HPDE6-E6E7 (cell line): ENCODE data around the gene UST.
A peak's percentile ranks its signal among the peaks of the same experiment; 100 is the strongest.
"Not testable (repeated sequence)": the region's sequence is repeated elsewhere in the genome, so short reads cannot be mapped to it uniquely, and the experiment has no call there.

ENCODE experiments used
- DNase-seq: peaks from one replicate; pipeline ENCODE4 v3.0.0; 2011; ENCODE audit warnings: missing footprints; ENCODE audit errors: extremely low spot score

The UST gene

DNA sequence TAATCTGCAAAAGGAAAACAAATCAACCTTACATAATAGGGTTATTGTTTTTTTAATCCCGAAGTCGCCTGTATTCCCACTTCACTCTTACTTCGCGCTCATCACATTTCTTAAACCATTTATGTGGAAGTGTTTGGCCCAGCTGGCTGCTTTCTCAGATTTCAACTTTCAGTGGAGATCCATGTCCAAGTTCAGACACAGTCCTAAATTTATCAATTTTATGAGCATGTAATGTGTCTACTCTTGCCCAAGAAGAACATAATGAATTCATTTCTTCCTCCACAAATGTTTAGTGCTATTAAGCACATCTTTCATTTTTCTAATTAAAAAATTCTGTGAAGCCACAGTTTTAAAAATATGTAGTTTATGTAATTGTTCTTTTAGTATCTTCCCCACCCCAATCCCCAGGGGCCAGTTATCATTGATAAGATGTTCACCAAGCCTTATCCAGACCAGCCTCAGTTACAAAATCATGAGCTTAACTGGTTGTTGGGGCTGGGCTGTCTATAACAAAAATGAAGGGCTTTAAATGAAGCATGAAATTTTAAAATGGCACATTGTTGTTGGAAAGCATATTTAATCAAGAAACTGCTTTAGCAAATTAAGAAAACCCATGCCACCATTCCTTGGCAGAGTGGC lies 151.7 kb downstream of the UST start:
- no peak for DNase-seq

DNA sequence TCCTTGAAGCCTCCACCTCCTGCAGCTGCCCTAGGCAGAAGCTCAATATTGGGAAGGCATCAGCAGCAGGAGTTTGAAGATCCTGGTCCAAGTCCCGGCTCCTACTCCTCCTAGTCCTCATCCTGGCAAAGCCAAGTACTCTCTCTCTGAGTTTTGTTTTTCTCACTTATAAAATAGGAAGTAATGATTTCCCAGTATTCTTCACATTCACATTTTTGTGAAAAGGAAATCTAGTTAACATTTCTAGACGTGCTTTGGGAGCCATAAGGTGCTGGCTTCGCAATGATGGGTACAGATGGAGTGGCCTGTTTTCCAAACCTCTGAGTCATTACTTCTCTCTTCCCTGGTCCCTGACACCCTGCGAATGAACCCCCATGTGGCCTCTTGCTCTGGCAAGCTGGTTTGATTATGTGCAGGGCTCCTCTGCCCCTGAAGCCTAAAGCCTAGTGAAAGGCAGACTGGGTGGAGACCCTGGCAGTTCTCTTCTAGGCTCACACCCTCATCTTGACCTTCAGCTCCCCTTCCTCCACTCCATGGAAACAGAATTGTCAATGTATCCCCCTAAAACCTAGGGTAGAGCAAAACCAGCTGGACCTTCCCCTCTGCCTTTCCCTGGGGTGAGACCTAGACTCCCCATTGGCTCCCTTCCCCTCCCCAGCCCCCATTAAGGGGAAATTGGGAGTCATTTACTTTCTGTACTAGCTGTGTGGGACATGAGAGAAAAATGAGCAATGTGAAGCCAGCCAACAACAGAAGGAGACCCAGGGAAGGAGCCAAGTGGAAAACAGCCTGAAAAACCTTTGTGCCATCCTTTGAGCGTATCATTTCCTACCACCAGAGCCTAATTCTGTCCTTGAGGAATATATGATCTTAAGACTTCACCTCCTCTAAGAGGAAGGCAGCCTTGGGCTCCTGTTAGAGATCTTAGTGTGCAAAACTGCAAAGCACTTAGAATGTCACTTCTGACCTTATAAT lies 158.4 kb downstream of the UST start:
- DNase-seq = no peak

DNA sequence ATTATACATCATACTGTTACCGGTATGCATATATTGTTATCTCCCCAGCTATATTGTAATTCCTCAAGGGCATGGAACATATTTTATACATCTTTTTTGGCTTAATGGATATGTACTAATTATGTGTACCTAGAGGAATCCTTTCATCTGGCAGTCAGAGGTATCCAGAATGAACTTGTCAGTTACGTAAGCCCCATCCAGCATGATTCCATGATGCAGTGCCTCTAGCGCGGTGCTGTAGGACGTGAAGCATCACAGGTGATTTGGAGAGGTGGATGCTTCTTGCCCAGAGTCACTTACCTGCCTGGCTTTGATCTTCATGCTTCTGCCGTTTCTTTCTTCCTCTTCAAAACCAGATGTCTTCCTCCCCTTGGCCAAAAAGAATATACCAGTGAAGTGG lies 159.1 kb downstream of the UST start:
- DNase-seq = no peak

DNA sequence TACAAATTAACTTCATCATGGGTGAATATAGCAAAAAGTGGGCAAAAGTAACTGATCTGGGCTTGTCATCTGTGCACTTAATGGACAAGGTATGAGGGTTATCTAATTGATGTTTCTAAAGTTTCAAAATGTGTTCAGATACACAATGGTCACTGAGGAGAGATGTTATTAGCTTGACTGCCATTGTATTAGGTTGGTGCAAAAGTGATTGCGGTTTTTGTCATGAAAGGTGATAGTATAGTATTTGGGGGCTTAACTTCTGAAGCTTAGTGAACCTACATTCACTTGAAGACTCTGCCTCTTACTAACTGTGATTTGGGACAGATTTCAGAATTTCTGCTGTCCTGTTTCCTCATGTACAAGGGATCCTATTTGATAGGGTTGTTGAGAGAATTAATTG lies 159.6 kb downstream of the UST start:
- DNase-seq = no peak

DNA sequence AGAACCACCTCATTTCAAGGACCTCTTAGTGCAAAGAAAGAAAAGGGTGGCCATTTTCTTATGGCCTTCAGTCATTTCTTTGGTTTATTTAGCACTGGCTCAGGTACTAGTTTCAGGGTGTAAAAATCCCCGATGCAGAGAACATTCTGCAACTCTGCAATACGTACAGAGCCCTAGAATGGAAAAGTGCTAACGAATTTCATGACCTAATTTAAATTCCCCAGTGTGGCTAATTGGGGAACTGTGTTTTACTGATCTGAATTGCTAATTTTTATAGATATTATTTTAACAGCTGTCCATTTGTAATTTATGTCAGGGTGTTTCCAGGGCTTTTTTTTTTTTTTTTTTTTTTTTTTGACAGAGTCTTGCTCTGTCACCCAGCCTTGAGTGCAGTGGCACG lies 160.7 kb downstream of the UST start:
- no peak for DNase-seq

DNA sequence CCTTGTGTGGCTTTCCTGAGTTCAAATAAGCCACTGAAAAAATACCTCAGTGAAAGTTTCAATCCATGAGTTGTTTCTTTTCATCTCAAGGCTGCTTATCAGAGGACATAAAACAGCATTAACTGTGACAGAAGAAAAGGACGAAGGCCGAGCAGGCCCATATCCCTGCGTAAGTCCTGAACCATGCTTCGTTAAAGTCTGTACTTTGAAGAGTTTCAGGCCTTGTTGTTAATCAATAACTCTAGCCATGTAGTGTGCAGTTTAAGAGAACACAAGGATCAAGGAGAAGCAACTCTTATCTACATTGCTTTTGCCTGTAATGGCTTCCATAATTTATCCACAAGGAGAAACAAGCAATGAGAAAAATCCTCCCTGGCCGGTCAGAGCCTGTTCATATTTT lies 165.4 kb downstream of the UST start:
- DNase-seq = no peak

DNA sequence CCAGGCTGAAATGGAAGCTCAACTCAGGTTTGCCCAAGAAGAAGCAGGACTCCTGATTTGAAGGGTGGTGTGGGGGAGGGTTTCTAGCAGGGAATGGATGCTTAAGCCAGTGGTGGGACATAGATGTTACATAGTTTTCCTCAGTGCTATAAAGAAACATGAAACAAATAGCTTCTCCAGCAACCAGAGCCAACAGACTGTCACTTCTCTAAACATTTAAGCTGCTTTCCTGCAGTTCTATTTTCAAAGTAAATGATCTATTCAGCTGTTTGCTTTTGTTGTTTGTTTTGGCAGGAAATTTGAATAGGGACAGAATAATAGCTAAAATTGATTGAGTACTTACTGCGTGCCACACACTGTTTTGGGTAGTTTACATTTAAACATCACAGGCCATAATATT lies 169.0 kb downstream of the UST start:
- DNase-seq = no peak

DNA sequence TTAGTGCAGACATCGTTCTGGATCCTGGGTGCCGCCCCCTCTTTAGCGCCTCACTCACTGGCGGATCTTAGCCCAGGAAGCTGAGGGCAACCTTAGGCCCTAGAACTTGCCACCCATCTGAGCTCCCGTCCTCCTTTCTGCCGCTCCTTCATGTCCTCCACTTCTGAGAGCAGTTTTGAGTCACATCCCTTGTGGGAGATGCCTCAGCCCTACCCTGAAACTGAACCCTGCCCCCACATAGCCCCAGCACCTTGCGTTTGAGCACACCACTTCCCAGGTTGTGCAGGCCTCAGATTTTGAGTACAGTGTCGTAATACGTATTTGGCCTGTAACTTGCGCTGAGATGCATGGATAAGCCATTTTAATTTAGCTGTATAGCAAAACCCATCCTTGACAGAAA lies 169.7 kb downstream of the UST start:
- not testable (repeated sequence) for DNase-seq

DNA sequence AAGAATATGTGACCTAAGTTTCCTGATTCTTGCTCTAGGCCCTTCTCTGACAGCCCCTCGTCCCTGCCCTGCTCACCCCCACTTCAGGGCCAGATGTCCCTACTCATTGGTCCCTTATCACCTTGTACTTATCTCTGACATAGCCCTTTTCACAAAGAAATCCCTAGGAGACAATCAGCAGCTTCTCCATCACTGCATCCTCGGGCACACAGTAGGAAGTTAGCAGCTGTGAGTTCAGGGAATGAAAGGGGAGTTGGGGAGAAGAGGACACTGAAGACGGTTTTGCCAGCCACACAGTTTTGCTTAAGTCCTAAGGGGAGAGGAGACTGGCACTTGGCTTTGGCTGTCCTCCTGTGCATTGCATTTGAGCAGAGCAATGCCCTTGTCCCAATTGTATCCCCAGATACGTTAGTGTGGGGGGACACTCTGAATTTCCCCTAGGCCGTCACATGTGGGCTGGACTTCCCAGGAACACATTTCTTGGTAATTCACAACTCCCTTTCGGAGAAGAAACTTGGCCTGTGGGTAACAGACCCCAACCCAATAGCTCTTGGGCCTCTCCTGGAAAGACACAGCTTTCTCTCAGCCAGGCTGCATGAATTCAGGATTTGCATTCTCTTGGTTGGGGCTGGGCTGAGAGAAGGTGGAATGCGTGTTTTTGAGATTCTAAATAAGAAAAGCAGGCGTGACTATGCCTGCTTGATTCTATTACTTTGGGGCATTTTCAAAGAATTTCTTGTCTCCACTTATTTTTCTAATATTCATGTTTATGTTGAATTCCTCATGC lies 177.6 kb downstream of the UST start:
- no peak for DNase-seq

DNA sequence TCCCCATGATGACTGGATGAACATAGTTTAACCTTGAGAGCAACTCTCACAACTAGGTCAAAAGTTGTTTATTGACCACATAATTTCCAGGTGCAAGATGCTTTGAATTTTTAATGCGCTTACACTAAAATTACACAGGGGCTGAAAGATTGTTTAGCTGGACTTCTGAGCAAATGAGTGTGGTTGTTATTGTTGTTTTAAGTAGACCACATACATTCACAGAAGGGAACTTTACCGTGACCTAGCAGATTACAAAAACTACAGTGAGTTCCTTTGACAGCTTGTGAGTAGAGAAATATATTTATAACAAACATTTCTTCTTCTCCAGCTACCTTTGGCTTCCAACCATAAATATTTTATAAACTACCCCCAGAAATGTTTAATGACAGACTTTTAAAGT lies 178.9 kb downstream of the UST start:
- DNase-seq = no peak

DNA sequence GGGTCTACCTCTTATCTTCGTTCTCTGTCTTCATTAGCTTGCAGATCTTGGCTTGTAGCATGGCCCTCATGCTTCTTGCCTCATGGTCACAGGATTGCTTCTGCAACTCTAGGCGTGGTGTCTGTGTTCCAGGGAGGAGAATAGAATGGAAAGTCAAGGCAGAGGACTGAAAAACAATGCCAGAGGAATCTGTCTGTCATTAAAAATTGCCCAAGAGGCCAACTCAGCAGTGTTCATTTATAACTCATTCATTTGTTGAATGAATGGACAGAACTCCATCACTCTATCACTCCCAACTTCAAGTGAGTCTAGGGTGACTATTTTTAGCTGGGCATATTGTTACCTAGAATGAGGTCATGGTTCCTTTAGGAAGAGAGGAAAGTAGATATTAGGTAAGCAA lies 179.6 kb downstream of the UST start:
- DNase-seq = no peak

DNA sequence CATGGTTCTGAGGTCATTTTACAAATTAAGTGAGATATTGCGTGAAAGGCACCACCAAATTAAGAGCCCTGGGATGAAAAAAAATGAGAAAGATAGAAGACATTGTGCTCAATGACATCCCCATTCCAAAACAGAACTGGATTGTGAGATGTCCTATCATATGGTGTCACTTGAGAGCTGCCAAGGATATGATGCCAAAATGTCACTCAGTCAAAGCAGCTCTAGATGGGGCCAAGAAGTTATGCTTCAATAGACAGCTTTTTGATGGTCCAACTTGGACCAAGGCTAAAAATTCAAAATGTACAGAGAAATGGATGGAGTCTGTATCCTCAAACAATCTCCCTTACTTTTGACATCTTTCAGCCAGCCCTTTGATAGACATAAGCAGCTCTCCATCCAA lies 180.8 kb downstream of the UST start:
- DNase-seq = no peak

DNA sequence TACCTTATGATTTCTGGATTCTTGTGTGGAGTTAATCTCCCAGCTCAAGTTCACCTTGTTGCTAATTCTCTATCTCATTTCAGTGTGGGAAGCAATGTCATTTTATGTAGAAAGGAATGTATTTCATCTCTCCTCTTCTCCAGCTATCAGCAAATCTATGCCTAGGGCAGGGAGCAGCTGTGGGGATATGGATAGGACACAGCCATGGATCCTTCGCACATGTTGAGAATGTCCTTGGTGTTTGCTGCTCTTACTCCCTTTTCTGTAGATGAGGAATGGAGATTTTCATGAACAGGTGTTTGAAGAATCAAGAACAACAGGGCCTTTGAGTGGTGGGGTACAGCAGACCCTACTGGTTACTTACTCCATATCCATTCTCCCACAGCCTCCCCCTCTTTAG lies 182.0 kb downstream of the UST start:
- no peak for DNase-seq

DNA sequence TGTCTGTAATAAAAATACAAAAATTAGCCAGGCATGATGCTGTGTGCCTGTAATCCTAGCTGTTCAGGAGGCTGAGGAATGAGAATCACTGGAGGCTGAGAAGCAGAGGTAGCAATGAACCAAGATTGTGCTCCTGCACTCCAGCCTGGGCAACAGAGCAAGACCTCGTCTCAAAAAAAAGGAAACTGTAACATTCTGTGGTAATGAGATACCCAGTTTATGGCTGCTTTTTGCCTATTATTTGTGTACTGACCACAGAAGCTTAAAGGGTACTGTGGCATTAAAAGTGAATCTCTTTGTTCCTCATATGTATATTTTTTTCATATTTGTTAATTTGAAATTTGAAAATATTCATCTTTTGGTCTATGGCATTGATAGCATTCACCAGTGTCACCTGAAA lies 185.4 kb downstream of the UST start:
- no peak for DNase-seq

DNA sequence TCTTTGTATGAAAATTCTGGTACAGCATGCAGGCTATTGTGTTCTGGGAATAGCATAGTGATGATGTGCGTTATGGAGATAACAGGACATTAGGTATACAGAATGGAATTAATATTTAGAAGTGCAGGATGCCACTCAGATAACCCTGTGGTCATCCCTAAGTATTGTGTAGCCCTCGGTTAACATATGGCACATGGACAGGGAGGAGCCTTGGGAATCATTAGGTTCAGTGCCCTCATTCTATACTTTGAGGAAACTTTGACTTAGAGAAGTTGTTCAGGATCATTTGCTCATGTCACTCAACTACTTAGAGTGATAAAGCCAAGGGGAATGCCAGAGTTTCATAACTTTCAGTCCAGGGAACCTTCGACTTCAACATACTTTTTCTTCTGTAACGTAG lies 185.9 kb downstream of the UST start:
- DNase-seq = no peak

DNA sequence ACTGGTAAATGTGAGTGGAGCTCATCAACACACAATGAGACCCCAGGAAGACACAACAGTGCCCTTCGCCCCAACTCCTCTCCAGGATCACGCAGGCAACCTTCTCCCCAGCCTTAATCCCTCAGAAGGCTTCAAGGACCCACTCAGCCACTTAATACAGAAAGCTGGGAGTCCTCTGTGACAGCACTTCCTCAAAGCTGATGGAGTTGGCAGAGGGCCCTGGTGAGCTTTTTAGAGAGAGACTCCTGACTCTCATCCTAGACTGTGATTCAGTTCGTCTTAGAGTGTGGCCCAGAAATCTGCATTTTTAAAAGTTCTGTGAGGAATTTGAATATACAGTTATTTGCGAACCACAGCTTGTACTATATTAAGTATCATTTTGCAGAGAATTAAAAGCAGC lies 187.7 kb downstream of the UST start:
- DNase-seq = no peak

DNA sequence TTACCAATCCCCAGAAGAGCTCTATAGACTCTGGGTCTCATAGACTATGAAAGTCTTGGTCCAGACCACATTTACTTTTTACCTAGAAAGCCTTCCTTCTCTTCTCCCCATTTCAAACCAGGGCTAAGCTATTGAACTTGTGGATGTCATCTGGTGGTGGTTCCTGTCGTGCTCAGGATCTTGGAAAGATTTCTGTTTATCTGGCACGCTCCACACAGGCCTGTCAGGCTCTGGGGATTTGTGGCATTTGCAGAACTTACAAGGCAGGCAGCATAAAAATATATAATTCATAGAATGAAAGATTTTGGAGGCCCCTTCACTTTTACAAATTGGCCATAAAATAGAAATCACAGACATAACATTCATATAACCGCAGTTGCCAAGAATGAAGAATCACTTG lies 188.1 kb downstream of the UST start:
- DNase-seq = no peak

DNA sequence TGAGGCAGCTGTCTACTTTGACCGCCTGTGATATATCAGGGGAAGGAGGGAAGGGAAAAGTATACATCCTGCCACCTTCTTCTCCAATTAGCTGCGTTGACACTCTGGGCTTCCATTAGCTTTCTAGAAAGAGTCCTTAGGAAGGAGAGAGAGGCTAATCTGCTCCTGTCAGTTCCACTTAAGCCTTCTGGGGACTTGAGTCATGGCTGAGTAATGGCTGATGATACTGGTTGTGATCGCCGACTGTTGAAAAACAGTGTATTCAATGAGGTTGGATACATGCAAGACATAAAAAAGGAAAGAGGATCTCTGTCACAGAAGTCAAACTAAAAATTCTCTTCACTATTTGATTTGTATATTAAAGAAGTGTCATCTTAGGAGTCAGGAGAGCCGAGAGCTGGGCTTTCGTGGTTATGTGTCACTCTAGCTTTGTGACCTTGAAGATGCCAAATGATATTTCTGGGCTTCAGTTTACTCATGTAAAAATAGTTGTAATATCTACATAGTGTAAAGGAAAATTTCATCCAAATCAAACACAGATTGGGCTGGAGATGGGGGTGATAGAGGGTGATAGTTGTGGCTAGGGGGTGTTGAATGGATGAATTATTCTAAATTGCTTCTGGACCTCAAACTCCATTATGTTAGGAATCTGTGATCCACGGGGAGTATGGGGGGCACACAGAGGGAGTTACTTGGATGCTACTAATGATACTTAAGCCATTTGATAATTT lies 189.0 kb downstream of the UST start:
- peak; percentile 68 for DNase-seq

DNA sequence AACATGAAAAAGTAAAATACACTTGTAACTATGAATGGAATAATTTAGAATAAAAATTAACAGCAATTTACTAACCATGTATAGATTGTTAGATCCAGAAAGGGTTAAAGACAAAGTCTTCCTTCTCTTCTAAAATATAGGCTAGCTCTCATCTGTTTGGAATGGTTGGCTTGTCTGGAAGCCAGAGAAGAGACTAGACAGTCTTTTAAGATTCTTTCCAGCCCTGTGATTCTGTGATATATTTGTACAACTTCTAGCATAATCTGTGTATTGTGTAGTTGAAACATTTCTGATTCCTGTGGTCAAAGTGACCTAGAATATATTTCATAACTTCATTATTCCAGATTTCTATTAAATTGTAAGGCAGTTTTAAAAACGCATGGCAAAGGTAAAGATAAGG lies 196.6 kb downstream of the UST start:
- DNase-seq = no peak

DNA sequence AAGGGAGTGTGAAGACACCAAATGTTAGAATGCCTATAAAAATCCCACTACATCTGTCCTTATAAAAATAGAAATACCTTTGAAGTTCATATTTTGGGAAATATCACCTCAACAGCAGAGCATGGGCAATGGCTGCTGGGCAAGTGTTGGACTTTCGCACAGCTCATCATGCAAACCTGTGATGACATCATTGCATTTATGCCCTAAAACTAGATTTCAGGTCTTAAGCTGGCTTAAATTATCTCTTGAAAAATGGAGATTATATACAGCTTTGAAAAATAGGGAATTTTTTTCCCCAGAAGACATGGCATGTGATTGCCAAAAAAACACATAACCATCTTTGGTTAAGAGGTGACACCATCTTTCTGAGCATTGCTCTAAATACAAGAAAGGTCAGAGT lies 197.8 kb downstream of the UST start:
- DNase-seq = no peak

DNA sequence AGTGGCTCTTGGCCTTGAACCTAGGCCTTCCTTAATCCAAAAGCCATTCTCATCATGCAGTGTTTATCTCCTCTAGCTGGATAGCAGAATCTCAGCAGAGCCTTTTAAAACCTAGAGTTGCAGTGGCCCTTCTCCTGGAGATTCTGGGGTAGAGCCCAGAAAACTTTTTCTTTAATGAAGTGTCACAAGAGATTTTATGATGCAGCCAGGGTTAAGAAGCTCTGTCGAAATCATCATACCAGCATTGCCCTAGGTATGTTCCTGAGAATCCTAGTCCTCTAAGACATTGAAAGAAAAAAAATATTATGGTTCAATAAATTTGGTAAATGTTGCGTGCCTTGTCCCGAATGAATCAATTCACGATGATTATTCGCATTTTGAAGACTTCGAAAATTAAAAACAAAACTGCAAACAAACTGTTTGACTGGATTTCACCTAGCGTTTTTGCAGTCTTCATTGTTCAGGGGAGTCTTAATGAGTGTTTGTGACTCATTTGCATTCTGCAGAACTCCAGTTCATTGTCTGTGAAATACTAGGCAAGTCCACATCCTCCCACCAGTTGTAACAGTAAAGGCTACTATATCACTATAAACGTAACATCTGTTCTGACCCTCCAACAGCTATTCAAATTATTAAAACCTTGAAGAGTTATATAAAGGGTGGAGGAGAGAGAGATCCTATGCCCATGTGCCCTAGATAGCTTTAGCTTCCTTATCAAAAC lies 198.6 kb downstream of the UST start:
- no peak for DNase-seq
